UCSD-AML1 (cell line): ENCODE measurements around the gene KLRC4.
"Not testable (repeated sequence)": the region's sequence is repeated elsewhere in the genome, so short reads cannot be mapped to it uniquely, and the experiment has no call there.

ENCODE experiments used
- DNase-seq: peaks from one replicate; lab custom pipeline; 2025; ENCODE audit not compliant: unreplicated experiment; lab: John Stamatoyannopoulos, UW

The KLRC4 gene

DNA sequence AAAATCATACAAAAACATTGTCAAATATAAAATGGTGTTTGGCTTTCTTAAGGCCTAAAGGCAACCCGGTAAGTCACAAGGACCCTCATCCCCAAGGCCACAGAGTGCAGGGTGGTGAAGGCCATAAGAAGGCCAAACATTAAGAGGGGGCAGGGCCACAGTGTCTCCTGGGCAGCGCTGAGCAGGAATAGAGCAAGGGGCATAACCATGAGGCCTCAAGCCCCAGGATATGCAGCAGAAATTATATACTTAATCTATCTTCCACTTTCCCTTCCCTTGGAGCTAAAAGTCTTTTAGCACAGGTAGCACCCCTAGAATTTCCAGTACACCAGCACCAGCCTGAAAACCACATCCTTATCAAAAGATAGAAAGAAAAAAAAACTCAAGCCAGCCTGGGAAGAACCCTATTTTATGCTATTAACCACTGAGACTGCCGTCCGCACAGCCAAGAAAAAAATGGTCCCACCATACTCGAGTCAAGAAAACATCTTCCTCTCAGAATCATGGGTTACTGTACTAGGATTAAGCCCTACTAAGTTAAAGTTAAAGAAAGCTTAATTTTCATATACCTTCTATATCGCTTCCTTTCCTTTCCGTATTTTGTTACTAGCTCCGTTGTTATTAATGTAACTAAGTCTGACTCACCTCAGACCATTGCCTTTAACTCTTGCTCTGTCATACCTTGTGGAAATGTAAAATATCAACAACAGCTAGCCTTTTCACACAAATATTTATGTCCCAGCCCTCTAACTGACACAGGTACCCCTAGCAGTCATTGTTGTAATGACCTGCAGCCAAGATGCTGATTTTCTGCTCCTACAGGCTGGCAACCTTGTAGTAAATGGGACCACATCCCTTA lies 39.8 kb downstream of the KLRC4 start:
- DNase-seq = no peak

DNA sequence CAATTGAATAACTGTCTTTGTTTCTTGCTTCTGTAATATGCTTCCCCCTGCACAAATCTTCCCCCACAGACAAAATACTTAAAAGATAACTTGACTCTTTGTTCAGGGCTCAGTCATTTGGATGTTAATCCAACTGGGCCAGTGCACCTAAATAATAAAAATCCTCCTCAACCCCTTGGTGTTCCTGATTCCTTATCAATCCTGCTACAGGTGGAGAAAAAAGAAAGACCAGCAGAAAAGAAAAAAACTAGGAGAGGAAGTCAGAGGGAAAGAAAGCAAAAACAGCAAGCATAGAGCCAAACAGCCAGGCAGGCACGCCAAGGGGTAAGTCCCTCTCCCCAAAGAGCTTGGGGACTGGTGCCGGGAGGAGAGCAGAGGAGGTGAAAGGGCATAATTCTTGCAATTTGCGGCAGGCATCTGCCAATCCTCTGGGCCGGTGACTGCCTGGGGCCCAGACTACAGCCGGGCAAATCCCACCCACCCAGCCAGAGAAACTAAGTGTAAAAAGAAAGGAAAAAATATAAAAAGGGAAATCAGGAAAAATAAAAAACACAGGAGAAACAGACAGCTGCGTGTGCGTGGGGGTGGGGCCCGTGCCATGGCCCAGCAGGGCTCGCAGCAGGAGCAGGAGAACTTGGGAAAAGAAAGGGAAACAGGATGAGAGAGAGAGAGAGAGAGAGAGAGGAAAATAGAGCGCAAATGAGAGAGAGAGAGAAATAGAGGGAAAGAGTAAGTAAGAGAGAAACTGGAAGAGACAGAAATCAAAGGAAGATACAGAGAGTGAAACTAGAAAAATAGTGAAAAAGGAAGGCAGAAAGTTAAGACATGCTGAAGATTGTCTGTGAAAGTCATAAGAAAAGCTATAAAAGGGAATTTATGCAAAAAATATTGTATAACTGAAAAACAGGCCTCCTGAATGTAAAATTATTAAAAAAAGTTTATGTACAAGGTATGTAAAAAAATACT lies 41.1 kb downstream of the KLRC4 start:
- DNase-seq = no peak

DNA sequence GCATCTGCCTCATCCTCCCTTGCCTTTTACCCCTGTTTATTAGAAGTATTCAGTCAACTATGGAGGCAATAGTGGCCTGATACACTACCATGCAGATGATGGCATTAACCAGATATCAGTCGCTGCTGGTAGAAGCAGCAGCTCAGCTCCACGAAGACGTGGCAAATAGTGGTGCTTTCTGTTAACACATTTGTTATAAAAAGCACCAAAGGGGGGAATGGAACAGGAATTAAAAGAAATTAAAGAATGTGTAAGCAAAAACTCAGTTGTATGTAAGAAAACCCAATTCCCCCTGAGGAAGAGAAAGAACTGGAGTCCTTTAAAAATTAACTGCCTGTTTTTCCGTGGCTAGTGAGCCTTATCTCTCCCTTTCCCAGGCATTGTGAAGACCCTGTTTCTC lies 41.8 kb downstream of the KLRC4 start:
- DNase-seq = not testable (repeated sequence)

DNA sequence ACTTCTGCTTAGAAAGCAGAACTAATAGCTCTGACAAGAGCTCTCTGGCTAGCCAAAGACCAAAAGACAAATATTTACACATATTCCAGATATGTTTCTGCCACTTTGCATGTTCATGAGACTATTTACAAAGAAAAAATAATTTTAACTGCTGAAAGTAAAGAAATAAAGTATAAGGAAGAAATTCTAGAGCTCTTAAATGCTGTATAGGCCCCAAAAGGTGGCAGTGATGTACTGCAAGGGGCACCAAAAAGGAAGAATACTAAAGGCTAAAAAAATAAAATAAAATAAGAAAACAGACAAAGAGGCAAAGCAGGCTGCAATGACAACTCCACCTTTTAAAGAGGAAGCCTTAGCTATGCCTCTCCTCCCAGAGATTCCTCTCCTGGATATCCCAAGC lies 42.7 kb downstream of the KLRC4 start:
- DNase-seq = no peak

DNA sequence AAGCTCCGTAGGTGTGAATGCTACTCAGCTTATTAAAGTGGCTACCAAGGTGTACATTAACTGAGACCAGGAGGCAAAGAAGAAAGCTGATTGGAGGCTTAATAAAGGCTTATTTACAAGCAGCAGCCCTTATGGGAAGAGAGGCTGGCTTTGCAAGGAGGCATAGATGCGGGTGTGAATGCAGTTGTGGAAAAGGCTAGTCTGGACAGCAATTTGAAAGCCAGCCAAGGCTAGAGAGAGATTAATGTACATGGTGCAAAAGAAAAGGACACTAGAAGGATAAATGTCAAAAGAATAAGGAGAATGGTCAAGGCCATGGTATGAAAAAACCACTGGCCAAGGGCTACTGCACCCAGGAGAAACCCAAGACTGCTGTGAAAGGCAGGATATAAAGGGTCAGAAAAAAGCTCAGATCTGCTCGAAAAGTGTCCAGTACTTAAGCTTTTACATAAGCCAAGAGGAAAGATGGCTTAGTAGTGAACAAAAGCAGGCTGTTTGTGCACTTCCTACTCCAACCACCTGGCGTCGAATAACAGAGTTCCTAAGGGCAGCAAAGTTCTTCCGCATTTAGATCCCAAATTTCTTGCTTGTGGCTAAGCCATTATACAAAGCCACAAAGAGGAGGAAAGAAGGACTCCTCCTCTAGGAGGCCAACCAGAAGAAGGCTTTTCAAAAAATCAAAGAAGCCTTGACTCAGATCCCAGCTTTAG lies 43.7 kb downstream of the KLRC4 start:
- DNase-seq = no peak

DNA sequence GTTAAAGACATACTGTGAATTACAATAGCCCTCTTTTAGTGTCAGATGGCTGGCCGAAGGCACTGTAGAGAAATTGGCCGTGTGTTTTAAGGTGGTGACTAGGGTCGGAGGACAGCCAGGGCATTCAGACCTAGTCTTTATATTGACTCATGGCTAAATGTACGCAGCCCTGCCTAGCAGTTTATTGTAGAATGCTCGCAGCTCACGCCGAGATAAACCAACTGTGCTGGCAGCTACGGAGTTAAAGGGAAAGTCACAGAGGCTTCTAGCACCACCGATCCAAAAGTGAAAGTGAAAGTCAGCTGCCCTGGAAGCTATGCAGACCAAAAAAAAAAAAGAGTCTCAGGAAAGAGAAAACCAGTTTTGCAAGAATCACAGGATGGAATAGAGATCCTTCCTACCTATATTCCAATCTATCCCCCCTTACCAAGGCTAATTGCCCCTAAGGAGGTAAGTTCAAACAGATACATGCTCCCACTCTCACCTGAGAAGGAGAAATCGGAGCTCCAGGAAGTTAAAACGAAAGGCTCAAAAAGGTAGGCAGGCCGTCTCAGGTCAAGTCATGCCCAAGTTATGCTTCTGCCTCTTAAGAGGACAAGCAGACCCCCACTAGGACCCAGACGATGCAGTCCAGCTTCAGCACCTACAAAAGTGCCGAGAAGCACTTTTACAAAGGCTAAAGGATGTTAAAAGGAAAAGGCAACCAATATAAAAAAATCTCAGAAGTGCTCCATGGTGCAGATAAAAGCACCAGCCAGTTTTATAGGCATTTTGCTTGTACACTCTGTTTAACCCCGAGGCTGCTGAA lies 44.5 kb downstream of the KLRC4 start:
- DNase-seq = peak; percentile 42

DNA sequence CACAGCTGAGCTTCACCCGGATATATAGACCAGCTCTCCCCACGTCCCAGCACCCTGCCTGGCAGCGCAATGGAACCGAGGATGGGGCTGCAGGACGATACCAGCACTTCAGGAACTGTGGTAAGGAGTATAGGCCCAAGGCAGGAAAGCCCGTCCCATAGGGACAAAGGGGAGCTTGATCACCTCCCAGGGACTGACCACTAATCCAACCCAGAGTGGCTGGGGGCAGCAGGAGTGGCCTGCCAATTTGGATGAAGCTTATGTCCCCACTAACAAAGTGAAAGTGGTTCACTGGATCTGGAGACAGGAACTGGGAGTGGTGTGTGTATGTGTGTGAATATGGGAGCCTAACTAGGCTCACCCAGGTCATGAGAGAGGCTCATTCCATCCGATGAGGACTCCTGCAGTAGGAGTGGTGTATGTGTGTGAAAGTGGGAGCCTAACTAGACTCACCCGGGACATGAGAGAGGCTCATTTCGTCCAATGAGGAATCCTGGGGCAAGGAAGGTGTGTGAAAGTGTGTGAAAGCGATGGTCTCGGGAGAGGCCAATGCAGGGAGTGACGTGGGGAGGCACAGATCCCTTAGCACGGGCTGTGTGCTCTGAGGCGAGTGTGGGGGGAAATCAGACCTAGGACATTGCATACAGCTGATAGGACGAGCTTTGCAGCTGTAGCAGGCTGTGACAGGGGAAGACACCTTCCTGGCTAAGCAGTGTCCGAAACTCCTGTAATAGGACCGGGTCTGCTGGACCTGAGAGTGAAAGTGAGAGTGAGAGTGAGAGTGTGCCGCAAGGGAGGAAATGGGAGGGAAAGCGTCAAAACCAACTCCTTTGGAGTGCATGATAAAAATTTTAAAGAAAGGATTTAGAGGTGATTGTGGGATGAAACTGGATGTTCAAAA lies 45.4 kb downstream of the KLRC4 start:
- DNase-seq = peak; percentile 61

DNA sequence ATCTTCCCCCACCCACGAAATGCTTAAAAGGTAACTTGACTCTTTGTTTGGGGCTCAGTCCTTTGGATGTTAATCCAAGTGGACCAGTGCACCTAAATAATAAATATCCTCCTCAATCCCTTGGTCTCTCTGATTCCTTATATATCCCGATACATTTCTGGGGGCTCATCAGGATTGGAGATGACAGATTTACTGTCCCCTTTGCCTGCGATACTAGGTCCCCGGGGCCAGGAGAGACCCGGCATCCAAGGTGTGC lies 46.0 kb downstream of the KLRC4 start:
- no peak for DNase-seq

DNA sequence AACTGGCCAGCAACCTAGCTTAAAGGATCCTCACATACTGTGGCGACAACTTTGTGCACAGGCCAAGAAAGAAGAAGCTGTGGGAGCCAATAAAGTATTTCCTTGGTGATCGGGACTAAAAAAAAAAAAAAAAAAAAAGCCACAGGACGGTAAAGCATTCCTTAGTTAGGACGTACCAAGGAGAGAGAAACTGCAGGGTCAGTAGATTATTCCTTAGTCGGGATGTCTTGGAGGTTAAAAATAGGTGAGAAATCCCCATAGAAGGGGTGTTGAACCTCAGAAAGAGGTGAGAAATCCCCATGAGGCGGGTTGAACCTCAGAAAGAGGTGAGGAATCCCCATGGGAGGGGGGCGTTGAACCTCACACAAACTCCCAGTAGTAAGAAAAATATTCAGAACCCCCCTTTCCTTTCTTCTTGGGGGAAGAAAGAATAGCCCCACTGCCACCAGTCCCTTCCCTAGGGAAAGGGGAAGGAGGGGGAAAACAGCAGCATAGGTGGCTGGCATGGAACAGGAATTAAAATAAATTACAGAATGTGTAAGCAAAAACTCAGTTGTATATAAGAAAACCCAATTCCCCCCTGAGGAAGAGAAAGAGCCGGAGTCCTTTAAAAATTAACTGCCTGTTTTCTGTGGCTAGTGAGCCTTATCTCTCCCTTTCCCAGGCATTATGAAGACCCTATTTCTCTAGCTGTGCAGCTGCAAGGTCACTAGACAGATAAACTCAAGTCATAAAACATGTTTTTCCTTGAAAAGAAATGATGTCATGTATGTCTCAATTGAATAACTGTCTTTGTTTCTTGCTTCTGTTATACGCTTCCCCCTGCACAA lies 46.5 kb downstream of the KLRC4 start:
- DNase-seq = no peak

DNA sequence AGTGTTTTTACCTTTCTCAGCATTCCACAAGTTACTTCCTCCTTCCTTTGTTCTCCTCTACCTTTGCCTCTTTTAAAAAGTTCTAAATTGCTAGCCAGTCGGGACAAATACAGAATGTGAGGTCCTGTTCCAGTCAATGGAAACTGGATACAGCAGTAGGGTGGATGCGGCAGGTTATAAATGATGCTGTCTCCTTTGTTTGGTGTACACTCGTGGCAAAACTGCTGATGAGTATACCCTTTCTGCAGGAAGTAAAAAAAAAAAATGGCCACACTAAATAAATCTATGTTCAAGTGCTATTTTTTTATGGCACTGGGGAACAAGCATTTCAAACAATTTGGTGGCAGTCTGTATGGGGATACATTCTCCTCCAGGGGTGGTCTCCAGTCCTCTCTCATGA lies 47.2 kb downstream of the KLRC4 start:
- no peak for DNase-seq

DNA sequence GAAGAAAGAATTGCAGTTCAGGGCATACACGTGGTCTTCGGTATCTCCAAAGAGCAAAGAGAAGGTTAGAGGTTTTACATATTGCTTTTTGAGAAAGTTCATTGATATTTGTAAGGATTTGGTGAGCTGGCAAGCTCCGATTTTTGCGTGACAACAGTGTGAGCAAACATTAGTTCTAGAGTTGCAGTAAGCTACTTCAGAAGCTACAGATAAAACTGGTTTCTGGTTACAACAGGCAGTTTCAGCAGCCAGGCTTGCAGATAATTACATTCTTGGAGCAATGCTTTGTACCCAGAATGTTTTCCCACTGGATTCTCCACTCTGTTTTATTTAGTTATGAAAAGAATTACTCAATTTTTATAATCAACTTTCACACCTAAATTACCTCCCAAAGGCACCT lies 47.9 kb downstream of the KLRC4 start:
- no peak for DNase-seq

DNA sequence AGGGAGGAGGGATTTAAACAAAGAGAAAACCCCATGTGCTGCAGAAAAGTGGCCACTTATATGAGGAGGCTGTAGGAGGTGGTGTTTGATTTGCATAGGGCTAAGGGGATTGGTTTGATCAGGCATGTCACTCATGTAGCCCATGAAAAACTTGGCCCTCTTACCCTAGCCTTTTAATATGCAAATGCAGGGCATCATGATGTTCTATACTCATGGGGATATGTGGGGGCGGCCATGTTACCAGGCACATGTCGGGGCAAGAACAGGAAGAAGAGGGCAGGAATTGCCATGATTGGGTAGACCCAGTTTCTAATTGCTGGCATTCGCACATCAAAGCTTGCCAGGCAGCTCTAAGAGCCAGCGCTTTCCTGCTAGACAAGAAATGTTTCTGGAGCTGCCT lies 48.5 kb downstream of the KLRC4 start:
- DNase-seq = no peak

DNA sequence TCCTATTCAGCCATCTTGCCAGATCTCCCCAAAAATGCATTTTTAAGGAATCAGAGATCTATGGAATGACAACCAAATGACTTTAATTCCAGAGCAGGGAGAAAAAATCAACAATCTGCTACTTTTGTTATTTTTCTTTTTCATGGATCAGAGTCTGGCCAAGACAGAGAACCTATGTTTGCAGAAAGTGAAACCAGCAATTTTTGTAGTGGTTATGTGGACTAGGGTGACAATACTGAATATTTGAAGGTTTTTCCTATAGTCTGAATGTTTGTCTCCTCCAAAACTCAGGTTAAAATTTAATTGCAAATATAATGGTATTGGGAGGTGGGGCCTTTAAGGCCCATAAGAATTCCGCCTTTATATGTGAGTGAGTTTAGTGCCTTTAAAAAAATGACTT lies 50.6 kb downstream of the KLRC4 start:
- DNase-seq = no peak

DNA sequence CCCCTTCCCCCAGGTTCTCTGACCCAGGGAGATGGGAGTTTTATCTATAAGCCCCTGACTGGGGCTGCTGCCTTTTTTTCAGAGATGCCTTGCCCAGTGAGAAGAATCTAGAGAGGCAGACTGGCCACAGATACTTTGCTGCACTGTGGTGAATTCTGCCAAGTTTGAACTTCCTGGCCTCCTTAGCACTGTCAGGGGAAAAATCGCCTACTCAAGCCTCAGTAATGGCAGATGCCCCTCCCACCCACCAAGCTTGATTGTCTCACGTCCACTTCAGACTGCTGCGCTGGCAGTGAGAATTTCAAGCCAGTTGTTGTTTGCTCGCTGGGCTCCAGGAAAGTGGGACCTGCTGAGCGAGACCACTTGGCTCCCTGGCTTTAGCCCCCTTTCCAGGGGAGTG lies 51.4 kb downstream of the KLRC4 start:
- DNase-seq = no peak
